ENCODE results near the gene OR8D4.
"Not testable (repeated sequence)": the region's sequence is repeated elsewhere in the genome, so short reads cannot be mapped to it uniquely, and the experiment has no call there.

Gene OR8D4

DNA sequence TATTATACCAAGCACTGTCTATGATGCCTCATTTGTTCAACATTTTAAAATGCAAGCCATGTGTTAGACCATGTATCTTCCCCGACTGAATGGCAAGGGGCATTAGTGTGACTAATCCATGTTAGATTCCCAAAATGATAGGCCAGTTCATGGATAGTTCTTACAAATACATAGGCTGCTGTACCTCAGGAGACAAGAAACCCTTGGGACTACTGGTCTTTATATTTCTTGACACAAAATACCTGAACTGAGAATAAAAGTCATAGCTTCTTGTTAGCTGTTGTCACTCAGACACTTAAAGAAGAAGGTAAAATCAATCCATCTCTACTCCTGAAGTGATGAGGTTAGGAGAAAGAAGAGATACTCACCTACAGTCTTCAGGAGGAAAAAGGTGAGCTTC, at the start of gene OR8D4:
Gene OR8D4, plus strand, starts transcription at position 301 of the 400 bp plus-strand sequence. CDS start 4,265 bp downstream, outside the sequence.
- DNase-seq (ENCODE audit: low read depth) = no peak

DNA sequence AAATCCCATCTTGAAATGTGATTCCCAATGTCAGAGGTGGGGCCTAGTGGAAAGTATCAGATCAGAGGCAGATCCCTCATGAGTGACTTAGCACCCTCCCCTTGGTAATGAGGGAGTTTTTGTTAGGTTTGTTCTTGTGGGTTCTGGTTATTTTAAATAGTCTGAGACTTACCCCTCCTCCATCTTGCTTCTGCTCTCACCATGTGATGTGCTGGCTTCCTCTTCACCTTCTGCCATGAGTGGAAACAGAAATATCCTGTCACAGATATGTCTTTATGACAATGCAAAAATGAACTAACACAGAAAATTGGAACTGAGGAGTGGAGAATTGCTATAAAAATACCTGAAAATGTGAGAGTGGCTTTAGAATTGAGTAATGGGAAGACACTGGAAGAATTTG, 49.6 kb upstream of the OR8D4 start:
- DNase-seq (ENCODE audit: low read depth) = no peak

DNA sequence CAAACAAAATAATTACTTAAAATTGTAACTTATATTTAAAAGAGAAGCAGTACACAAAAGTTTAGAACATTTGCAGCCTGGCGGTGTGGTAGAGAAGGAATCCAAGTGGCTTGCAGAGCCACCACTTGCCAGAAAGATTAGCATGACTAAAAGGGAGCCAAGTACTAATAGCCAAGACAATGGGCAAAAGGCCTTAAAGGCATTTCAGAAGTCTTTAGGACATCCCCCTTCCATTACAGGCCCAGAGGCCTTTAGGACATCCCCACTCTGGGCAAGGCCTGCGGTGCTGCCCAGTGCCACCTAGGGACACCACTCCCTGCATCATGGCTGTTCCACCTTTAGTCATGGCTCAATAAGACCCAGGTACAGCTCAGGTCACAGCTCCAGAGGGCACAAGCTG, 48.9 kb upstream of the OR8D4 start:
- DNase-seq (ENCODE audit: low read depth) = no peak

DNA sequence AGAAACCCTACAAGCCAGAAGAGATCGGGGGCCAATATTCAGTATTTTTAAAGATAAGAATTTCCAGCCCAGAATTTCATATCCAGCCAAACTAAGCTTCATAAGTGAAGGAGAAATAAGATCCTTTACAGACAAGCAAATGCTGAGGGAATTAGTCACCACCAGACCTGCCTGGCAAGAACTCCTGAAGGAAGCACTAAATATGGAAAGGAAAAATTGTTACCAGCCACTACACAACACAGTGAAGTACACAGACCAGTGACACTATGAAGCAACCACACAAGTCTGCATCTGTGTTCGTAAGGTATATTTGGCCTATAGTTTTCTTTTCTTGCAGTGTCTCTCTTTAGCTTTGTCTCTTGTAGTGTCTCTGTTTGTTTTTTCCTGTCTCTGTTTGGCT, 45.5 kb upstream of the OR8D4 start:
- no peak for DNase-seq (ENCODE audit: low read depth)

DNA sequence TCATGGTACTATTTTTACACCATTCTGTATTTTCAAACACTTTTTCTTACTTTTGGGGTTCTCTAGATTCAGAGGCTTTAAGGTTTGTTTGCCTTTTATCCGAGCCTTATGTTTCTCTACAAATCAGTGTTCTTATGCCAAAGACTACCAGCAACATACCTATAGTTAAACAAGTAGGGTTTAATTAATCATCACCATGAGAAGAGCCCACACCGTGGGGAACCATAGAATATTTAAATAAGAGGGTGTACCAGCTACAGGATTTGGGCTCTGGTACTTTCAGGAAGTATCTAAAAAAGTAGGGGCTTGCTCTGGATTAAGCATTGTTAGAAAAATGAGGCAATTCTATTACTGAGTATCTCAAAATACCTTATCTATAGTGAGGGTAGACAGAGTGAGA, 42.2 kb upstream of the OR8D4 start:
- no peak for DNase-seq (ENCODE audit: low read depth)

DNA sequence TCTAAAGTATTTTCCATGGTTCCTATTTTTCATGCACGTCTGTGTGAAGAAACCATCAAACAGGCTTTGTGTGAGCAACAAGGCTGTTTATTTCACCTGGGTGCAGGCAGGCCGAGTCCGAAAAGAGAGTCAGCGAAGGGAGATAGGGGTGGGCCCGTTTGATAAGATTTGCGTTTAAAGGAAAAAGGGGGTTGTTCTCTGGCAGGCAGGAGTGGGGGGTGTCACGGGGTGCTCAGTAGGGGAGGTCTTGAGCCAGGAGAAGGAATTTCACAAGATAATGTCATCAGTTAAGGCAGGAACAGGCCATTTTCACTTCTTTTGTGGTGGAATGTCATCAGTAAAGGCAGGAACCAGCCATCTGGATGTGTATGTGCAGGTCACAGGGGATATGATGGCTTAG, 36.7 kb upstream of the OR8D4 start:
- DNase-seq (ENCODE audit: low read depth) = not testable (repeated sequence)

DNA sequence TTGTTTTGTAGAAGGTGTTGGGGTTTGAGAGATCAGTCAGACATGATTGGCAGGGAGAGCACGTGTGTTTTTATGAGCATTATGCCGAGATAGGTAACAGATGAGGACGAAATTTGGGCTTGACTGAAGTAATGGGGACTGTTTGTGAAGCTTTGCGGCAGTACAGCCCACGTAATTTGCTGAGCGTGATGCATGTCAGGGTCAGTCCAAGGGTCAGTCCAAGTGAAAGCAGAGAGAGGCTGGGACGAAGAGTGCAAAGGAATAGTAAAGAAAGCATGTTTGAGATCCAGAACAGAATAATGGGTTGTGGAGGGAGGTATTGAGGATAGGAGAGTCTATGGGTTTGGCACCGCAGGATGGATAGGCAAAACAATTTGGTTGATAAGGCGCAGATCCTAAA, 34.2 kb upstream of the OR8D4 start:
- DNase-seq (ENCODE audit: low read depth) = not testable (repeated sequence)

DNA sequence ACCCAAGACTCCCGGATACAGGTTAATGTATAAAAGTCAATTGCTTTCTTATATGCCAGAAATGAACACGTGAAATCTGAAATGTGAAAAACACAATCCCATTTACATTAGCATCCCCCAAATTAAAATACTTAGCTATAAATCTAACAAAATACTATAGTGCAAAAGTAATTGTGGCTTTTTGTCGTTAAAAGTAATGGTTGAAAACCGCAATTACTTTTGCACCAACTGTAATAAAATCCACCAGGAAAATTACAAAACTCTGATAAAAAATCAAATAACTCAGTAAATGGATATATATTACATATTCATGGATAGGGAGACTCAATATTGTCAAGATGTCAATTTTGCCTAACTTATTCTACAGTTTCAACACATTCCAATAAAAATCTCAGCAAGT, 21.1 kb upstream of the OR8D4 start:
- no peak for DNase-seq (ENCODE audit: low read depth)

DNA sequence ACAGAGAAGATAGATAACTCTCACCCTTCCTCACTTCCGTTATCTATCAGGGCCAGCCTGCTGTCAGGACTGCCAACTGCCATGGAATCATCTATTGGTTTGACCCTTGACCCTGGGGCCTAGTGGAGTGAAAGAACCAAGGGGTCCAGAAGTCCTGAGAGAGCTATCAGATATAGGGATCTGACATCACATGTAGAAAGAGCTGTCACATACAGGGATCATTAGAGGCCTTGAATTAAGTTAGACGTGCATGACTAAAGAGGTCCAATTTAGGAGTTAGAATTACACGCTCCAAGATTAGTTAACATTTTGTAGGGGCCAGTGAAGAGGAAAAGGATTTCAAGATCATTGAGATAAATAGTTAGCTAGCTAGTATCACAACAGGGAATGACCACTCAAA, 16.4 kb upstream of the OR8D4 start, which contains the start of gene TMEM225:
Gene TMEM225, minus strand, starts transcription at position 101 of the 400 bp plus-strand sequence. CDS start 245 bp downstream, outside the sequence.
- no peak for DNase-seq (ENCODE audit: low read depth)

DNA sequence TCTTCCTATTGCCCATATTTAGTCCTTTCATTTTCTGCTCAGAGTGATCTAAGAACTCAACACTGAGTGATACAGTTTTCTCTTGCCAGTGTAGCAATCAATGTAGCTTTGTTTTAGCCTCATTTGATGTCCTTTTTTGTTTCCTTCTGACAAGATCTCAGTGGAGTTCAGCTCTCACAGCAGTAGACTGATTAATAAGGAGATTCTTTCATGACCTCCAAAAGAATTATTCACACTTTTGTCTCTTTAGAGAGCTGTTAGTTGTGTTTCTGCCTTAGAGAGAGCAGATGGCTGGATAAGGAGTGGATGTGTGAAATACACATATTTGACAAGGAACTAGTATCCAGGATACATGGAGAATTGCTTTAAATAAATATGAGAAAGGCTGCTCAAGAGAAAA, 9.9 kb upstream of the OR8D4 start:
- DNase-seq (ENCODE audit: low read depth) = no peak

DNA sequence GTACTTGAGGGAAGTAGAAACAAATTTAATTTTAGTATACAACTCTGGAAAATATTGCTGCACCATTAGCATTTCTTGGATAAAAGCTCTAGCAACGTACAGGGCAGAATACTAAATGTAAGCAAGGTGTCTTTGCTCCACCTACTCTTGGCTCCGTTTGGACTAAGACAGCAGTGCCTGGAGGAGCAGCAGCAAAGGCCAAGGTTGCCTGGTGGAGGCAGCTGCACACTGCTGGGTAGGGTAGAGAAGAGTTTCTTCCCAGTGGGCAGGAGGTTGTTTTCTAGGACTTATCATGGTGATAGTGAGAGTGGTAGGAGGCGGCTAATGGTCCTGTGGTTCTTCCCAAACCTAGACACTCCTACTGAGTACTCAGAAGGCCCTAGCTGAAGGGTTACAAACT, 2.2 kb upstream of the OR8D4 start:
- no peak for DNase-seq (ENCODE audit: low read depth)

DNA sequence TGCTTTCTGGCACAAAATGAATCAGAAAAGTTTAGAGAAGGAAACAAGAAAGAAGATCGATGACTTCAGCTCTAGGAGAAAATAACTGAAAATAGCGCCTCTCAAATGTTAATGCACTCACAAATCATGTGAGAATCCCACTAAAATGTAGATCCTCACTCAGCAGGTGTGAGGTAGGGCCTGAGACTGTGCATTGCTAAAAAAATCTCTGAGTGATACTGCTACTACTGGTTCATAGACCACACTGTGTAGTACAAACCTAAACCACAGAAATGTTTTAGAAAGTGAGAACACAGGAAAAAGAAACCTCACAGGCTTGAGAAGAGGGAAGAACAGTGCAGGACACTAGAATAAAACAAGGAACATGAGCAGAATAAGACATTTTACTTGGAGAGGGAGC, 2.0 kb downstream of the OR8D4 start:
- DNase-seq (ENCODE audit: low read depth) = no peak

DNA sequence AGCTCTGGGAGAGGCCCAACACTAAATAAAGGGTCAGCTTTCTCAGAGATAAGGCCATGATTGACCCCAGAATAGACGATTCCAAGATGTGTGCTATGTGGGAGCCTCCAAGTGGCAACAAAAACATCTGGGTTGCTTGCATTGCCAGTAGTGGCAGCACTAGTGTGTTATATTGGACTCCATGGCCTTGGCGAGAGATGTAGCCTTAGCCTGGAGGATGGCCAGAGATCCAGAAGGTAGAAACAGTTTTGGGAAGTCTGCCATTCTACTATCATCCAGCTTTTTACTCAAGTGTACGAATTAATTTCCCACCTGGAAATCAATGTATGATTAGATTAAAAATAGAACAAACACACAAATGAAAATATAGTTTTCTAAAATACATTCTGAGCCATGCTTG, 3.0 kb downstream of the OR8D4 start:
- no peak for DNase-seq (ENCODE audit: low read depth)

DNA sequence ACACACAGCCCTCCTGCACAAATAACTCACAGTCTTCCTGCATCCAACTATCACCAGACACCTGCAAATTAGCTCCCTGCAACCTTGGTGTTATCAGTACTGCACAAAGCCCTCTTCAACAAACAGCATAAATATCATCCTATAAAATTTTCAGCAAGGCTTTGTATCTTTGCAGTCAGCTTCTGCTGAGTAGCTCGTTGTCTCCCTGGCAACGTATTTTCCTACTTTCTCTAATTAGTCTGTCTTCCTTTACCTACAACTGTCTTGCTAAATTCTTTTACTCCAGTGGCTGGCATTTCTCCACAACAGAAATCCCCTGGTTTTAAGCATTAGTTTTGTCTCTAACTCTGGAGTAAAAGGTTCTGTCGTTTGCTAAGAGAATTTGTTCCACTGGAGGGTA, 3.9 kb downstream of the OR8D4 start:
- DNase-seq (ENCODE audit: low read depth) = no peak

DNA sequence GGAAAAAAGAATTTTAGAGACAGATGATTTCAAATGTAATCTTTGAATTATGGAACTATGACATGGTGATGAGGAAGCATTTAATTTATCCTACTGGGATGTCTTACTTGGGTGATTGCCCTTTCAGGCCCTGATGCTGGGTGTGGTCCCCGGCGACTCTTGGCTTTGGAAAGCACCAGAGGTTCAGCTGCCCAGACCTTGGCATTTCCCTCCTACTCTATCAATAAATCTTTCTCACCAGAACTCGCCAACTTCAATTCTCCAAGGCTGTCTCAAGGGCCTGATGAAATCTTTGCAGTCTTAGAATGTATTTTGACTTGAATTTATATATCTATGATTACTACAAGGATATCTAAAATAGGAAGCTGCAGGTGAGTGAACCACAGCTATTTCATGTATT, 19.0 kb downstream of the OR8D4 start:
- DNase-seq (ENCODE audit: low read depth) = no peak

DNA sequence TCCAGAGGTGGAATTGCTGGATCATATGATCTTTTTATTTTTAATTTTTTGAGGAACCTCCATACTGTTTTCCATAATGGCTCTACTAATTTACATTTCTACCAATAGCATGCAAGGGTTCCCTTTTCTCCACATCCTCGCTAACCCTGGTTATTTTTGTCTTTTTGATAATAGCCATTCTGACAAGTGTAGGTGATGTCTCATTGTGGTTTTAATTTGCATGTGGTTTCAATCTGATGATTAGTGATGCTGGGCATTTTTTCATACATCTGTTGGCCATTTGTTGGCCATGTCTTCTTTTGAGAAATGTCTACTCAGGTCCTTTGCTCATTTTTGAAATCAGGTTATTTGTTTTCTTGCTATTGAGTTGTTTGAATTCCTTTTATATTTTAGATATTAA, 22.1 kb downstream of the OR8D4 start:
- no peak for DNase-seq (ENCODE audit: low read depth)

DNA sequence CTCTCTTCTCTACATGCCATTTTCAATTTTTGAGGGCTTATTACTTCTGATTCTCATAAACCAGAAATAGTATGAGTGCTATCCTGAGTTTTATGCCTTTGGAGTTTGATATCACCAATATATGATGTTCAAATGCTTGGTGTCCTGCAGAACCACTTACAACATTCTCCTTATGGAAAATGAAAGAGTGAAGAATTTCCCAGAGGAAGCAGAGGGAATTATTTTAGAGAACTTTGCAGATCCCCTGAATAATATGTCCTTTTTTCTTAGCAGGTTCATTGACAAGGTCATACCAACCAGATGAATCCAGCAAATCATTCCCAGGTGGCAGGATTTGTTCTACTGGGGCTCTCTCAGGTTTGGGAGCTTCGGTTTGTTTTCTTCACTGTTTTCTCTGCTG, 37.4 kb downstream of the OR8D4 start, which contains the start of gene OR4D5:
Gene OR4D5, plus strand, starts transcription at position 301 of the 400 bp plus-strand sequence. Its CDS starts 0 bp downstream, at position 301.
- DNase-seq (ENCODE audit: low read depth) = no peak

DNA sequence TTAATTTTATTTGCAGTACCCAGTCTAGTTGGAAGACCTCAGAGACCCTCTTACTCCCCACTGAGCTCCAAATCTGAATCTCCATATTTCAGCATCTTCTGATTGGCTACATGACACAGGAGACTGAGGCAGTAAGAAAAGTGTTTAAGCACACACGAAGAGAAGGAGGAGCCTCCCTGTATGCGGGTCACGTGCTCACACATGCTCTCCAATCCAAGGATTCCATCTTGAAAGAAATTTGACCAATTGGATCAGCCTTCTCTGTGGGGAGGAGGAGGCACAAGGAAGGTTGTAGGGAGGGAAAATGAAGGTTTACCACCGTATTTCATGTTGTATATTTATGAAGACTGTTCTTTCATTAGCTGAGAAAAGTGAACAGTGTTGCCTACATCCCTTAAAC, 40.4 kb downstream of the OR8D4 start:
- DNase-seq (ENCODE audit: low read depth) = no peak

DNA sequence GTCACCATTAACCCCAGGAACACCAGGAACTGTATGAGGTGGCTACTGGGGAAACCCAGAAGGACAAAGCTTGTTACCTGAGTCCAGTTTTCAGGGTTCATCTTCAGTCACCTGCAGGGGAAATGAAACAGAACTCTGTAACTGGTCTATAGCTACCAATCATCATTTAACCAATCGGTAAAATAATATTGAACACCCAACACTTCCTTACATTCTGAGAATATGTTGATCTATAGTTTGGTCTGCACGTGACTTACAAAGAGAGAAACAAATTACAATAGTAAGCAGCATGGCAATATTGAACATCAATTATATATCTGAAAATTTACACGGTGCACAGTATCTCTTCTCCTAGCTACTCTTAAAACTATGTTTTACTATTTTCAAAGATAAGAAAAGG, 41.8 kb downstream of the OR8D4 start, which contains the start of gene OR6T1:
Gene OR6T1, minus strand, starts transcription at position 101 of the 400 bp plus-strand sequence. Its CDS starts 0 bp downstream, at position 101.
- DNase-seq (ENCODE audit: low read depth) = no peak

DNA sequence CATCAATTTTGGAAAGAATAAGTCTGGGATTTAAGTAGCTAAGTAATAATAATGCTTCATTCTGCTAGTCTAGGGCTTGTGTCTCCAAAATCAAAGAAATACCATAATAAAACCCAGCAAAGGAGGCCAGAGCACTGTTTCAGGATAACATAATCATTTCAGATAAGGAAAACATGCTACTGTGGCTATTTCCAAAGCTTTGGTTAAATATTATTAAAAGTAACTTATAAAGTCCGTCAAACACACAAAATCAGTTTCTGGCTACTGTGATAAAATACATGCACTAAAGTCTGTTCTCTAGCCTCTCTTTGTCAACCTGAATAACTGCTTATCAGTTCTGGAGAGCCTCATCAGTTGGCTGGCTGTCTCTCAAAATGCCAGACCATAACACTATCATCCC, 43.2 kb downstream of the OR8D4 start:
- no peak for DNase-seq (ENCODE audit: low read depth)

DNA sequence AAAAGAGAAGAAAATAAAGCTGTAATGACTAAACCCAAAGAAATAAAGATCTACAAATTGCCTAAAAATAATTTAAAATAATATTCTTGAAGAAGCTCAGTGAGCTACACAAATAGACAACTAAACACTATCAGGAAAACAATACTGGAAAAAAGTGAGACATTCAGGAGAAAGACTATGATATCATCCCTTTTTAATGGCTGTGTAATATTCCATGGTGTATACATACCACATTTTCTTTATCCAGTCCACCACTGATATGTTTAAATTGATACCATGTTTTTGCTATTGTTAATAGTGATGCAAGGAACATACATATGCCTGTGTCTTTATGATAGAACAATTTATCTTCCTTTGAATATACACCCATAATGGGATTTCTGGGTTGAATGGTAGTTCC, 54.8 kb downstream of the OR8D4 start:
- no peak for DNase-seq (ENCODE audit: low read depth)

Data from activated gamma-delta T cell treated with anti-CD3 and anti-CD28 coated beads, Interleukin-2, amount 50 U/mL, for 16 hours (primary cell).